A549 (cell line): ENCODE data around the gene EBF4. TPM values are rescaled to one million over a fixed set of nuclear protein-coding genes. Genes with fewer than 3 reads are reported as not detected.

ENCODE experiments used
- ATAC-seq, 2 experiments: fragments of 200-7000 bp in 1 of 2; fragments of >200 bp in 1 of 2; cut with Nextera tagmentation in 1 of 2; cut with Tn5 transposase in 1 of 2; 3 replicates each; pipeline versions ENCODE4 v1.8.0 to v1.9.1; 2018 to 2020; ENCODE audit warnings: mild to moderate bottlenecking in 1 of 2, moderate library complexity in 1 of 2
- CTCF ChIA-PET: fragments of 300-600 bp; sonication (Branson Sonifier 250); formaldehyde crosslinking; extraction: SDS; loops from one replicate; lab custom pipeline; 2021; ENCODE audit warnings: antibody characterized with exemption, inconsistent platforms; lab: Yijun Ruan, JAX
- POLR2A ChIA-PET: fragments of 350-600 bp; formaldehyde crosslinking; extraction: SDS; loops from one replicate; lab custom pipeline; 2021; ENCODE audit warnings: antibody characterized with exemption, inconsistent platforms; lab: Yijun Ruan, JAX
- DNase-seq, 2 experiments: peaks; one replicate each; pipeline versions ENCODE4 v3.0.0 to v3.0.0-alpha.2; 2011 to 2016; ENCODE audit warnings: low read depth in 1 of 2, low spot score in 1 of 2
- FAIRE-seq: peaks from 2 replicates; lab custom pipeline; 2011; peaks lifted over from hg19 to GRCh38; lab: Jason Lieb, UNC
- H3K27ac ChIP-seq, 2 experiments: fragments of >200 bp; sonication (Bioruptor Twin); formaldehyde crosslinking; 3 replicates each; pipeline ENCODE4 v1.5.1; 2016 to 2017
- H3K4me1 ChIP-seq: fragments of >200 bp; sonication (Bioruptor Twin); formaldehyde crosslinking; 3 replicates; pipeline ENCODE4 v1.6.1; 2016
- H3K4me2 ChIP-seq: fragments of >200 bp; sonication (Bioruptor Twin); formaldehyde crosslinking; 3 replicates; pipeline ENCODE4 v1.6.1; 2016
- H3K4me3 ChIP-seq: fragments of >200 bp; sonication (Bioruptor Twin); formaldehyde crosslinking; 3 replicates; pipeline ENCODE4 v1.5.1; 2016
- H3K9me3 ChIP-seq: fragments of >200 bp; sonication (Bioruptor Twin); formaldehyde crosslinking; 3 replicates; pipeline ENCODE4 v1.6.1; 2016
- BCL3 ChIP-seq: fragments of >200 bp; sonication (Bioruptor Twin); formaldehyde crosslinking; IDR thresholded peaks from 3 replicates; pipeline ENCODE4 v1.6.1; 2016
- CBX8 ChIP-seq: fragments of 200-600 bp; sonication (generic); IDR thresholded peaks from 2 replicates; pipeline ENCODE4 v1.6.1; 2016
- CHD2 ChIP-seq: fragments of 150-350 bp; IDR thresholded peaks from 2 replicates; pipeline ENCODE4 v1.6.1; 2014; ENCODE audit warnings: low read length; ENCODE audit not compliant: partially characterized antibody
- CHD4 ChIP-seq: fragments of 200-600 bp; sonication (generic); IDR thresholded peaks from 2 replicates; pipeline ENCODE4 v1.6.1; 2016; ENCODE audit warnings: antibody characterized with exemption, mild to moderate bottlenecking, borderline replicate concordance
- EHF ChIP-seq: fragments of 250-450 bp; sonication (Bioruptor Pico); IDR thresholded peaks from 2 replicates; pipeline ENCODE4 v1.5.0; 2020; ENCODE audit warnings: mild to moderate bottlenecking
- FOXS1 ChIP-seq: fragments of 250-450 bp; sonication (Bioruptor Pico); IDR thresholded peaks from 2 replicates; pipeline ENCODE4 v1.5.0; 2020; ENCODE audit warnings: mild to moderate bottlenecking, moderate library complexity
- HDAC2 ChIP-seq: fragments of 200-600 bp; sonication (generic); IDR thresholded peaks from 2 replicates; pipeline ENCODE4 v1.6.1; 2016
- HOXA7 ChIP-seq: fragments of 250-450 bp; sonication (Bioruptor Pico); IDR thresholded peaks from 2 replicates; pipeline ENCODE4 v1.5.0; 2020; ENCODE audit warnings: mild to moderate bottlenecking, moderate library complexity
- HOXB13 ChIP-seq: fragments of 250-450 bp; sonication (Bioruptor Pico); IDR thresholded peaks from 2 replicates; pipeline ENCODE4 v1.5.0; 2020; ENCODE audit warnings: low read depth, mild to moderate bottlenecking, moderate library complexity
- JUN ChIP-seq, 2 experiments: fragments of >200 bp; sonication (Bioruptor Twin); formaldehyde crosslinking; IDR thresholded peaks; 2 replicates in 1 of 2; 3 replicates in 1 of 2; pipeline ENCODE4 v1.6.1; 2016 to 2017
- KDM1A ChIP-seq: fragments of 200-600 bp; sonication (generic); IDR thresholded peaks from 2 replicates; pipeline ENCODE4 v1.6.1; 2016; ENCODE audit warnings: low read depth, mild to moderate bottlenecking
- MAX ChIP-seq: IDR thresholded peaks from 2 replicates; pipeline ENCODE4 v1.6.1; 2012
- MAZ ChIP-seq: fragments of 150-350 bp; IDR thresholded peaks from 2 replicates; pipeline ENCODE4 v1.6.1; 2014; ENCODE audit warnings: antibody characterized with exemption, low read depth, low read length, borderline replicate concordance
- NPAS2 ChIP-seq: fragments of 250-450 bp; sonication (Bioruptor Pico); IDR thresholded peaks from 2 replicates; pipeline ENCODE4 v1.8.0; 2022; ENCODE audit warnings: mild to moderate bottlenecking, moderate library complexity, borderline replicate concordance
- NR3C1 ChIP-seq: fragments of >200 bp; sonication (Bioruptor Twin); formaldehyde crosslinking; IDR thresholded peaks from 3 replicates; pipeline ENCODE4 v1.6.1; 2017
- PBX3 ChIP-seq: IDR thresholded peaks from 2 replicates; pipeline ENCODE4 v1.6.1; 2012
- POLR2A ChIP-seq: IDR thresholded peaks from 2 replicates; pipeline ENCODE4 v1.6.1; 2012; ENCODE audit warnings: mild to moderate bottlenecking, low read length
- RAD21 ChIP-seq, 2 experiments: fragments of >200 bp in 1 of 2; sonication (Bioruptor Twin) in 1 of 2; formaldehyde crosslinking in 1 of 2; IDR thresholded peaks in 1 of 2; conservative IDR thresholded peaks in 1 of 2; 2 replicates in 1 of 2; 3 replicates in 1 of 2; pipeline ENCODE4 v1.6.1; 2012 to 2018; ENCODE audit warnings: inconsistent platforms in 1 of 2
- SMC3 ChIP-seq: fragments of >200 bp; sonication (Bioruptor Twin); formaldehyde crosslinking; IDR thresholded peaks from 3 replicates; pipeline ENCODE4 v1.6.1; 2018; ENCODE audit warnings: inconsistent platforms
- TP53 ChIP-seq: fragments of 250-450 bp; sonication (Bioruptor Pico); IDR thresholded peaks from 2 replicates; pipeline ENCODE4 v1.5.0; 2021; ENCODE audit warnings: mild to moderate bottlenecking, moderate library complexity
- ZC3H11A ChIP-seq: fragments of 450-650 bp; IDR thresholded peaks from 2 replicates; pipeline ENCODE4 v1.6.1; 2014; ENCODE audit warnings: antibody characterized with exemption, mild to moderate bottlenecking
- ZFP36 ChIP-seq: fragments of 450-650 bp; IDR thresholded peaks from 2 replicates; pipeline ENCODE4 v1.6.1; 2014; ENCODE audit warnings: borderline replicate concordance; ENCODE audit not compliant: partially characterized antibody
- ZNF302 ChIP-seq: fragments of 250-450 bp; sonication (Bioruptor Pico); IDR thresholded peaks from 2 replicates; pipeline ENCODE4 v1.9.0; 2021; ENCODE audit warnings: inconsistent platforms, mild to moderate bottlenecking, moderate library complexity
- ZSCAN20 ChIP-seq: fragments of 250-450 bp; sonication (Bioruptor Pico); IDR thresholded peaks from 2 replicates; pipeline ENCODE4 v1.8.0; 2022; ENCODE audit warnings: mild to moderate bottlenecking, moderate library complexity
- WGBS: methylation state at CpG from one replicate; pipeline ENCODE4 v1.1.6; 2017; ENCODE audit errors: missing lambda C conversion rate; 5-methylcytosine and 5-hydroxymethylcytosine counted together
- polyA plus RNA-seq, 4 experiments: library from polyadenylated mRNA; depleted of rRNA in 3 of 4; stranded (reverse); fragments of >200 nt; fragmentation: RNase III in 1 of 4; extraction: RNeasy Plus Mini Kit Qiagen cat#74134 plus additional on column Dnase treatment in 1 of 4; gene quantifications; 2 replicates in 3 of 4; 3 replicates in 1 of 4; pipeline ENCODE4 v1.2.3, GENCODE V29; 2011 to 2017
- TF ChIP-seq, protein P1 (sequence below): IDR thresholded peaks from 2 replicates; pipeline ENCODE4 v1.6.1; 2012; ENCODE audit warnings: low read depth, borderline replicate concordance
- TF ChIP-seq, protein P2 (sequence below): fragments of >200 bp; sonication (Bioruptor Twin); formaldehyde crosslinking; IDR thresholded peaks from 3 replicates; pipeline ENCODE4 v1.5.1; 2016

Gene EBF4
- polyA plus RNA-seq, 2 of the 4 experiments (the other 2 are of a cell fraction) = 2.2 to 3.2 TPM

DNA sequence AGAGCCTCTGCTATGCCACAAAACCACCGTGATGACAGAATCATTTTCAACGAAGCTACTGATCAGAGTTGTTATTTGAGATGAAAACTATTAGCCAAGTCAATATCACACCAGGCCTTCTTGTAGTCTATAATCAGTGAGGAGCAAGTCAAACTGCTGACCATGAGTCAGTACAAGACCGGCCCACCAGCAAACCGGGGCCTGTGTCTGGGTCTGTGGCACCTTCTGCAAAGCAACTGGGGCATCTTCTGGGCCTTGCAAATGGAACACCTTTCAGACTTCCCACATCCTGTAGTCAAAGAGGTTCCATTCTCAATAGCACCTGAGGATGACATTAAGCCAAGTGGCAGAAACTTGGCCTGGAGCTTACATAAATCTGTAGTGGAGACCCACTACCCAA is 69.3 kb downstream of the EBF4 start:
- no peak for TF ChIP-seq FOXS1 (CRISPR knock-in tag)
- no peak for TF ChIP-seq SMC3
- no peak for TF ChIP-seq NPAS2 (CRISPR knock-in tag)
- no peak for TF ChIP-seq HOXA7
- TF ChIP-seq ZNF302 = no peak
- TF ChIP-seq MAX = no peak
- TF ChIP-seq TP53 (CRISPR knock-in tag) = no peak
- TF ChIP-seq PBX3 = no peak
- TF ChIP-seq EHF = no peak
- no peak for TF ChIP-seq MAZ
- TF ChIP-seq HDAC2 = no peak
- TF ChIP-seq NR3C1 = no peak
- no peak for TF ChIP-seq HOXB13
- no peak for TF ChIP-seq RAD21 (conservative IDR thresholded peaks at IDR 0.05 in 1 of 2, IDR thresholded peaks at IDR 0.05 in 1 of 2)
- no peak for TF ChIP-seq KDM1A
- no peak for TF ChIP-seq POLR2A
- TF ChIP-seq BCL3 = no peak
- Histone ChIP-seq H3K4me1 (no peaks in the 10 kb centered on the region), H3K27ac (no peak overlapping the region), H3K9me3 (no peaks in the 10 kb centered on the region), H3K4me3 (no peak overlapping the region), H3K4me2 (no peak overlapping the region)
- ChIA-PET CTCF (interaction anchor here (0.8 to 10.7 kb wide), 8 partner anchors 7 to 90 kb away, joined by 3 to 103 read pairs (median 4); no protein-coding TSS in a partner anchor), POLR2A (no interaction called here)
- DNase-seq (no peak), ATAC-seq (no peak), FAIRE-seq (no peak)
- 67% methylated on average over 4 of the region's 4 CpGs for WGBS

DNA sequence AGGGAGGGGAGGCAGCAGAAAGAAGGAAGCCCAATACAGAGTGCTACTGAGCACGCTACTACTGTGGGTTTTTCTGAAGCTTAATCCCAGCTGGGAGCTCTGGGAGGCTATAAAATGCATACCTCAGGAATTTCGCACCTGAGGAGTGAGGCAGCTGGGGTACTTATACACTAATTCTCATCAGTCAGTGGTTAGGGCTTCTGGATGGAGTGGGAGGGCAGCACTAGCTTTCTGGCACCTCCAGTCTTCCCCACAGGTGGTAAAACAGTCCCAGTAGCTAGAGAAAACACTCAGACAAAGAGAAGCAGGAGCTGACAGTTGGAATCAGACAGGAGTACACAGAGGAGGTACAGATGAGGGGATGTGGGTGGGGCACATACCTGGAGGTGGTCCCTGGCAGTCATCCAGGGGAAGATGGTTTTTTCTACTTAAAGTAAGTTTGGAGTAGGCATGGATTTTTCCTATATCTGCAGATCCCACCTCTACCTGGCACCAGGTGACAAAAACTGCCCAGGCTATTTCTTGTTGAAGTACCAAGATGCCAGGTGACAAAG is 70.1 kb downstream of the EBF4 start:
- CTCF ChIA-PET = interaction anchor here (0.8 to 10.7 kb wide), 11 partner anchors 8 to 238 kb away, joined by 3 to 103 read pairs (median 4); no protein-coding TSS in a partner anchor
- POLR2A ChIA-PET = no interaction called here
- no peak for DNase-seq
- 50% methylated on average over 2 of the region's 2 CpGs for WGBS
- Histone ChIP-seq H3K27ac (no peak overlapping the region), H3K4me3 (no peak overlapping the region), H3K4me1 (no peaks in the 10 kb centered on the region), H3K9me3 (no peaks in the 10 kb centered on the region), H3K4me2 (no peak overlapping the region)
- ATAC-seq = no peak
- TF ChIP-seq CHD4 = no peak
- TF ChIP-seq, protein P1, sequence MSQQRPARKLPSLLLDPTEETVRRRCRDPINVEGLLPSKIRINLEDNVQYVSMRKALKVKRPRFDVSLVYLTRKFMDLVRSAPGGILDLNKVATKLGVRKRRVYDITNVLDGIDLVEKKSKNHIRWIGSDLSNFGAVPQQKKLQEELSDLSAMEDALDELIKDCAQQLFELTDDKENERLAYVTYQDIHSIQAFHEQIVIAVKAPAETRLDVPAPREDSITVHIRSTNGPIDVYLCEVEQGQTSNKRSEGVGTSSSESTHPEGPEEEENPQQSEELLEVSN = no peak
- FAIRE-seq = no peak

DNA sequence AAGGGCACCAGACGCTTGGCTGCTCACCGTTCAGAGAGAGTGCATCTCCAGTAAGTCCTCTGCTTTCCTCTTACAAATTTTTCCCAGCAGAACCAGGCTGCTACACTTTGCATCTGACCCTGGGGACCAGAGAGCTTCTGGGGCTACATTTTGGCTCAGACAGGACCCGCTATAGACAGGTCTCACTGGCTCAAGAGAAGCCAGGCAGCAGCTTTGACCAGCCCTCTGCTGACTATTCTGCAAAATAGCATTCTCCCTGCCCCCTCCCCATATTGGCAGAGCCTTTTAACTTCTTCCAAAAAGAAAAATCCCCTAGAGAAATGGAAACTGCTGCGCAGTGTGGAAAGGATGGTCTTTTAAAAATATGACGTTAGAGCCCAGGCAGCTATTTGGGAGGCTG is 70.6 kb downstream of the EBF4 start:
- Histone ChIP-seq H3K4me3 (no peak overlapping the region), H3K9me3 (no peaks in the 10 kb centered on the region), H3K4me2 (no peak overlapping the region), H3K4me1 (no peaks in the 10 kb centered on the region)
- CTCF ChIA-PET = interaction anchor here (0.8 to 10.7 kb wide), 10 partner anchors 8 to 290 kb away, joined by 3 to 103 read pairs (median 4); no protein-coding TSS in a partner anchor
- WGBS = 23% methylated on average over 5 of the region's 5 CpGs
- POLR2A ChIA-PET = no interaction called here
- FAIRE-seq = no peak
- TF ChIP-seq CHD4 (no peak), ZSCAN20 (CRISPR knock-in tag) (no peak), PBX3 (no peak), CHD2 (no peak), CBX8 (no peak), ZFP36 (no peak), ZC3H11A (no peak), JUN (IDR thresholded peaks at IDR 0.05) (no peak)
- TF ChIP-seq, protein P1 = no peak
- TF ChIP-seq, protein P2, sequence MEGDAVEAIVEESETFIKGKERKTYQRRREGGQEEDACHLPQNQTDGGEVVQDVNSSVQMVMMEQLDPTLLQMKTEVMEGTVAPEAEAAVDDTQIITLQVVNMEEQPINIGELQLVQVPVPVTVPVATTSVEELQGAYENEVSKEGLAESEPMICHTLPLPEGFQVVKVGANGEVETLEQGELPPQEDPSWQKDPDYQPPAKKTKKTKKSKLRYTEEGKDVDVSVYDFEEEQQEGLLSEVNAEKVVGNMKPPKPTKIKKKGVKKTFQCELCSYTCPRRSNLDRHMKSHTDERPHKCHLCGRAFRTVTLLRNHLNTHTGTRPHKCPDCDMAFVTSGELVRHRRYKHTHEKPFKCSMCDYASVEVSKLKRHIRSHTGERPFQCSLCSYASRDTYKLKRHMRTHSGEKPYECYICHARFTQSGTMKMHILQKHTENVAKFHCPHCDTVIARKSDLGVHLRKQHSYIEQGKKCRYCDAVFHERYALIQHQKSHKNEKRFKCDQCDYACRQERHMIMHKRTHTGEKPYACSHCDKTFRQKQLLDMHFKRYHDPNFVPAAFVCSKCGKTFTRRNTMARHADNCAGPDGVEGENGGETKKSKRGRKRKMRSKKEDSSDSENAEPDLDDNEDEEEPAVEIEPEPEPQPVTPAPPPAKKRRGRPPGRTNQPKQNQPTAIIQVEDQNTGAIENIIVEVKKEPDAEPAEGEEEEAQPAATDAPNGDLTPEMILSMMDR = no peak
- TF ChIP-seq, all 56 proteins: peak for 0
- no peak overlapping the region for H3K27ac ChIP-seq
- DNase-seq (no peak), ATAC-seq (peak in 1 of 2 experiments; percentile 21; a peak in 1 of 6 replicates)
